ENCODE results near the gene YARS1.

YARS1 gene

DNA sequence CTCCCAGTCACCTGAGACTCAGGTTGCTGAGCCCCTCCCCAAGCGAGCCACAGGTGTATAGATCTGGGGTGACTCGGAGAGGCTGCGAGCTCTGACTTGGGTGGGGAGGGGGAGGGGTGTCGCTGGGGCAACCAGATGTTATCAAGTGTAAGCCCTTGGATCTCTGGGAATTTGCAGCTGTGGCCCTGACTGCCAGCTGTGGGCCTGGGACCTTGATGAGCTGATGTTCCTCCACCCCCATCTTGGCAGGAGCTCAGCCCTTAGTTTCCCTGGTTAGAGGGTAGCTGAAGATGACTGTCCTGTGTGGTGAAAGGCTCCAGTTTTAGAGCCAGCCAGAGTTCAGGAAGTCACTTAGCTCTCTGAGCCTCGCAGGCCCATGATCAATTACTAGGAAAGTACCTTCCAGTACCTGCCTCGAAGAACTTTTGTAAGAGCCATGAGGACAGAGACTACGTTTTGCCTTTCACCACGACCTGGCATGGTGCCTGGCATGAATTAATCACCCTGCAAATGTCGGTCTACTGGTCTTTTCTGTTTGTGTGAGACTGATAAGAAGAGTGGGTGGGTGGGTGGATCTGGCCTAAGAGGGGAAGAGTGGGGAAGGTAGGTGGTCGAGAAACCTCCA is 55.8 kb downstream of the YARS1 start:
- TF ChIP-seq, protein P1, sequence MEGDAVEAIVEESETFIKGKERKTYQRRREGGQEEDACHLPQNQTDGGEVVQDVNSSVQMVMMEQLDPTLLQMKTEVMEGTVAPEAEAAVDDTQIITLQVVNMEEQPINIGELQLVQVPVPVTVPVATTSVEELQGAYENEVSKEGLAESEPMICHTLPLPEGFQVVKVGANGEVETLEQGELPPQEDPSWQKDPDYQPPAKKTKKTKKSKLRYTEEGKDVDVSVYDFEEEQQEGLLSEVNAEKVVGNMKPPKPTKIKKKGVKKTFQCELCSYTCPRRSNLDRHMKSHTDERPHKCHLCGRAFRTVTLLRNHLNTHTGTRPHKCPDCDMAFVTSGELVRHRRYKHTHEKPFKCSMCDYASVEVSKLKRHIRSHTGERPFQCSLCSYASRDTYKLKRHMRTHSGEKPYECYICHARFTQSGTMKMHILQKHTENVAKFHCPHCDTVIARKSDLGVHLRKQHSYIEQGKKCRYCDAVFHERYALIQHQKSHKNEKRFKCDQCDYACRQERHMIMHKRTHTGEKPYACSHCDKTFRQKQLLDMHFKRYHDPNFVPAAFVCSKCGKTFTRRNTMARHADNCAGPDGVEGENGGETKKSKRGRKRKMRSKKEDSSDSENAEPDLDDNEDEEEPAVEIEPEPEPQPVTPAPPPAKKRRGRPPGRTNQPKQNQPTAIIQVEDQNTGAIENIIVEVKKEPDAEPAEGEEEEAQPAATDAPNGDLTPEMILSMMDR (IDR thresholded peaks at IDR 0.05) = no peak

DNA sequence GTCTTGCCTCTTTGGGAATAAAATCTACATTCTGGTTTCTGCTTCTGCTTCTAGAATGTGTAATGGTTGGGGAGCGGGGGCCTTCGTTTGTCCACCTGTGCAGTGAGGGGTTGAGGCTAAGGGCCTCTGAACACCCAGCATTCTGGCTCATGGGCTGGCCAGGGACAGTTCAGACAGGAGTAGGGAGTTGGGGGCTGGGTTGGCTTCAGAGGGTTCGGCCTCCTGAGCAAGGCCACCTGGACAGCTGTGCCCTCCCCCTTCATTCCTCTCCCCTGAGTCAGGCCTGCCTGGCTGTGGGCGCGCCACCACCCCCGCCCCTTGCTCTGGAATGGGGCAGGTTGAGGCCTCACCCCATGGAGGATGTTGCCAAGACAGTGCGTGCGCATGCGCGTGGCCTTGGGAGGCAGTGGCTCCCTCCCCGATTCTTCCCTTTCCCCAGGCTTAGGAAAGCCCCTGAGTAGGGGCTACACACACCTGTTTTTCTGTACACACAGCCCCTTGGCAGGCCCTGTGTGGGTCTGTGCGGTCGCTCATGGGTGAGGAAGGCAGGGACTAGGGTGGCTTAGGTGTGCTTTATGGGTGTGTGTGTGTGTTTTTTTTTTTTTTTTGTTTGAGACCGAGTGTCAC is 57.0 kb downstream of the YARS1 start:
- TF ChIP-seq, protein P1 (IDR thresholded peaks at IDR 0.05) = no peak

DNA sequence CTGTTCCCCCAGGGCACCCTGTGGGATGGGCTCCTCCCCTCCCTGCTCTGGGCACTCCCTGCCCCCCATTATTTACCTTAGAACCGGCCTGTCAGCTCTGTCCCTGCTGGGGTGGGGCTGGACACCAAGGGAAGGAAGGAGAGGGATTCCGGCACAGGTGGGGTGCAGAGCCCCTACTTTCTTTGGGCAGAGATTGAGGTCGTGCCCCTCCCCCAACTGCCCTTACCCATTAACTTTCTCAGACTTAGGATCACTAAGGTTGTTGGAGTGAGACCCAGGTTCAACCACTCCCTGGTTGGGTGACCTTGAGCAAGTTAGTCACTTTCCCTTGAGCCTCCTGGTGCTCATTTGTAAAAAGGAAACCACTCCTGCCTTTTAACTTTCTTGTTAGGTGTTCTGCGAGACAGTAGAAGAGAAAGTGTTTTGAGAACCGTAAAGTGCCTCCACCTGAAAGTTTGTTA is 57.6 kb downstream of the YARS1 start:
- TF ChIP-seq, protein P1 (IDR thresholded peaks at IDR 0.05) = no peak

DNA sequence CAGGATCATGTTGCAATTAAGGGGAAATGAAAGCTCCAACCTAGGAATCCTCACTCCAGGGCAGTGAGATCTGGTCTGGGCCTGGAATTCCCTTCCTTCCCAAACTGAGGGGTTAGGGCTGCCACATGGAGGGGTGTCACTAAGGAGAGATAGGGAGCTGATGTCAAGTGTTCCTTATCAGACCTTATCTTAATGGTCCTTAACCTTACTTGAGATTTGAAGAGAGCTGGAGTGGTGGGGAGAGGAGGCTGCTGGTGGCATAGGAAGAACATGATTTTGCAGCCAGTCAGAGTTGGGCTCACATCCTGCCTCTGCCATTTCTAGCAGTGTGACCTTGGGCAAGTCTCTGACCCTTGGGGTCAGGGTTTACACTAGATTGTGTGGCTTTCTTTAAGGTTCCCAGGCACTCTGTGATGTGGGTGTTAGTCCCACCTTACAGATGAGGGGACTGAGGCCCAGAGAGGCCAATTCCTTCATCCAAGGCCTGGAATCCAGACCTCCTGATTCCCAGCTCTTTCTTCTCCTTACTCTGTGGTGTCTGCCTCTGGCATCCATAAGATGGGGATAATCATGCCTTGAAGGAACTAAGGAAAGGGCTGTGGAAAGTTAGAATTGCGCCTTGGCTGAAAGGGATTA is 58.2 kb downstream of the YARS1 start:
- TF ChIP-seq, protein P1 (IDR thresholded peaks at IDR 0.05) = no peak

DNA sequence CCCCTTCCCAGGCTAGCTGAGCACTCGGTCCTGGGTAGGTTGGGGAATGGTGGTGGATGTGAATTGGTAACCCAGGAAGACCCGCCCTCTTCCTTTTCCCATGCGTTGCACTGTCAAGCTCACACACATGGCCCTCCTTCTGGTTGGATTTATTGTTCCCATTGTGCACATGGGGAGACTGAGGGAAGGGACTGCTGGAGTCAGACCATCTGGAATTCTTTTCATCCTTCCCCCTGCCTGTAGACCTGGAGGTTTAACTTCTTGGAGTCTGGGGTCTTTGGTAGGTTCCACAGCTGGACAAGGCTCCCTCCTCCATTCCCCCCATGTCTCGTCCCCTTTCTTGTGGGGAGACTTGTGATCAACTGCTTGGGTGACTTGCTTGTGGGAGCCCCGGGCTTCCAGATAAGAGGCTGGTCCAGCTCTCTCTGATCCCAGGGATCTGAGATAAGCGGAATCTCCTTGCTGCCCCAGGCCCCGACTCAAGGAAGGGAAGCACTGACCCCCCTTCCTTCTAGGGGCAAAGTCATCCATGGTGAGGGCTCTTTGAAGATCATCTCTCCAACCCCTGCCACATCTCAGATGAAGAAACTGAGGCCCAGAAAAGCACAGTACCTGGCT is 58.9 kb downstream of the YARS1 start:
- TF ChIP-seq, protein P1 (IDR thresholded peaks at IDR 0.05) = no peak

DNA sequence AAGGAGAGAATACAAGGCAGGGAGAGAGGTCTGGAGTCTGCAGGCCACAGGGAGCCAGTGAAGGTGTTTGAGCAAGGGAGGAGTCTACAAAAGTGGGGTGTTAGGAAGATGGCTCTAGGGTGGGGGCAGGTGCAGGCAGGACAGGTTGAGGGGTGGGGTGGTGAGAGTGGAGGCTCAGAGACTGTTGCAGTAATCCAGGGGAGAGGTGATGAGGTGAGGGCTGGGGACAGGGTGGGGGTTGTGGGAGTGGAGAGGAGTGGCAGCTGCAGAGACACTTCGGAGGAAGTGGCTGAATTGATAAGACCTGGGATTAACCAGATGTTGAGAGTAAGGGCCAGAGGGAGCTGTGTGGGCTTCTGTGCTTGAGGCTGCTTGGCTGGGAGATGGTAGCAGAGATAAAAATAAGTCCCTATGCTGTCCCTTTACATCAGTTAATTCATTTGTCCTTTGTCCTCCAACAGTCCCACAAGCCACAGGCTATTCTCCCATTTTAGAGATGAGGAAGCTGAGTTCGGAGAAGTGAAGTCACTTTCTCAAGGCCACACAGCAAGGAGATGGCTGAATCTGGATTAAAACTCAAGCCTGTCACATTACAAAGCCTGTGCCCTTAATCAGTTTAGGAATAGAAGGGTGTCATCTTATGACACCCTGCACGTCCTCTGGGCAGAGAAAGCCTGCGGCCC is 59.8 kb downstream of the YARS1 start:
- TF ChIP-seq, protein P1 (IDR thresholded peaks at IDR 0.05) = no peak

DNA sequence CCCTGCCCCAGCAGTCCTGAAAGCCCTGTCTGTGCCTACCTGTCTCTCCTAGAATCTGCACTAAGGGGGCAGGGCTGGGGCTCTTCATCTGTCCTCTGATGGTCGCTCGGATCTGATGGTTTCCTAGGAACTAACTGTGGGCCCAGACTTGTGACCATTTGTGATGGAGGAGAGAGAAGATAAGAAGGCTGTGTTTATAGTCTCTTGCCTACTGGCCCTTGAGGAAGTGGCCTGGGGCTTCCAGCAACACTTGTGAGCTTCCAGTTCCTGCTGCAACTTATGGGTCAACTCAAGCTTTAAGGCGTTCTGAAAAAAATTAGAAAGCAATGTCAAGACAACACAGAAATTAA is 61.4 kb downstream of the YARS1 start:
- TF ChIP-seq, protein P1 (IDR thresholded peaks at IDR 0.05) = no peak
